B cell (primary cell): ENCODE data around the gene PTPRM. TPM values are rescaled to one million over a fixed set of nuclear protein-coding genes. Genes with fewer than 3 reads are reported as not detected.

Experiments
- ATAC-seq: fragments of 200-7000 bp; cut with Tn5 transposase; one replicate; pipeline ENCODE4 v1.10.0; 2021; ENCODE audit warnings: low read depth, mild to moderate bottlenecking, moderate number of reproducible peaks, moderate library complexity
- CTCF ChIA-PET: fragments of 350-600 bp; sonication (Branson Sonifier 250); formaldehyde crosslinking; loops from one replicate; lab custom pipeline; 2021; ENCODE audit warnings: antibody characterized with exemption, inconsistent platforms; lab: Charles Lee
- POLR2A ChIA-PET: fragments of 350-600 bp; sonication (Branson Sonifier 250); formaldehyde crosslinking; loops from one replicate; lab custom pipeline; 2021; ENCODE audit warnings: antibody characterized with exemption; lab: Charles Lee
- DNase-seq: peaks from one replicate; pipeline ENCODE4 v3.0.0; 2013
- H2AFZ ChIP-seq: 2 replicates; pipeline ENCODE4 v1.6.1; 2012; ENCODE audit warnings: mild to moderate bottlenecking, low read depth, low read length; ENCODE audit not compliant: insufficient read depth, poor library complexity, severe bottlenecking
- H3K27ac ChIP-seq, 2 donors: 1 replicate in 1 of 2; 2 replicates in 1 of 2; pipeline ENCODE4 v1.5.1; 2012 to 2013; ENCODE audit warnings: low read length in 2 of 2, mild to moderate bottlenecking in 2 of 2, moderate library complexity in 1 of 2
- H3K27me3 ChIP-seq, 4 experiments: fragments of 200-600 bp in 1 of 4; sonication (generic) in 1 of 4; replicated peaks in 1 of 4; 1 replicate in 2 of 4; 2 replicates in 2 of 4; pipeline versions ENCODE4 v1.6.1 to v1.7.0; 2013 to 2016; ENCODE audit warnings: low read length in 3 of 4, mild to moderate bottlenecking in 2 of 4, mixed read lengths in 1 of 4, moderate library complexity in 1 of 4; ENCODE audit not compliant: insufficient read depth in 4 of 4, control insufficient read depth in 3 of 4; ENCODE audit errors: control extremely low read depth in 1 of 4
- H3K36me3 ChIP-seq, 2 experiments: replicated peaks in 1 of 2; 1 replicate in 1 of 2; 2 replicates in 1 of 2; pipeline versions ENCODE4 v1.6.1 to v1.7.1; 2013; ENCODE audit warnings: low read length in 1 of 2; ENCODE audit not compliant: insufficient read depth in 2 of 2, control insufficient read depth in 1 of 2; ENCODE audit errors: control extremely low read depth in 1 of 2, extremely low read depth in 1 of 2
- H3K4me1 ChIP-seq, 2 donors: fragments of 200-600 bp in 1 of 2; sonication (generic) in 1 of 2; 1 replicate in 1 of 2; 2 replicates in 1 of 2; pipeline versions ENCODE4 v1.5.1 to v1.6.1; 2013 to 2017; ENCODE audit warnings: low read length in 2 of 2; ENCODE audit not compliant: control insufficient read depth in 2 of 2, insufficient read depth in 2 of 2
- H3K4me2 ChIP-seq: replicated peaks from 2 replicates; pipeline ENCODE3; 2012; ENCODE audit warnings: mild to moderate bottlenecking, low read depth, low read length; ENCODE audit not compliant: poor library complexity, severe bottlenecking
- H3K4me3 ChIP-seq, 5 experiments: fragments of 200-600 bp in 1 of 5; sonication (generic) in 1 of 5; 1 replicate in 3 of 5; 2 replicates in 2 of 5; pipeline versions ENCODE4 v1.5.1 to v1.7.0; 2011 to 2016; ENCODE audit warnings: low read length in 4 of 5, mild to moderate bottlenecking in 4 of 5, low read depth in 2 of 5, control low read depth in 1 of 5, moderate library complexity in 1 of 5; ENCODE audit not compliant: insufficient read depth in 1 of 5; ENCODE audit errors: control extremely low read depth in 1 of 5, extremely low read depth in 1 of 5
- H3K79me2 ChIP-seq: fragments of 200-600 bp; sonication (generic); one replicate; pipeline ENCODE4 v1.6.0; 2016; ENCODE audit warnings: low read length; ENCODE audit not compliant: control insufficient read depth, insufficient read depth
- H3K9ac ChIP-seq: fragments of 200-600 bp; sonication (generic); 2 replicates; pipeline ENCODE4 v1.6.1; 2017; ENCODE audit warnings: mild to moderate bottlenecking, low read length, moderate library complexity
- H3K9me3 ChIP-seq, 3 donors: one replicate each; pipeline versions ENCODE4 v1.6.1 to v1.7.1; 2013; ENCODE audit warnings: low read length in 2 of 3; ENCODE audit not compliant: control insufficient read depth in 2 of 3, insufficient read depth in 1 of 3; ENCODE audit errors: control extremely low read depth in 1 of 3
- H4K20me1 ChIP-seq: 2 replicates; pipeline ENCODE4 v1.6.0; 2012; ENCODE audit warnings: mild to moderate bottlenecking, low read length; ENCODE audit not compliant: insufficient read depth, control insufficient read depth, poor library complexity, severe bottlenecking
- H3K27ac Mint-ChIP-seq: one replicate; pipeline ENCODE4 v1.8.0; 2021; ENCODE audit warnings: mixed read lengths
- H3K27me3 Mint-ChIP-seq: one replicate; pipeline ENCODE4 v1.8.0; 2021; ENCODE audit warnings: mixed read lengths
- H3K4me1 Mint-ChIP-seq: one replicate; pipeline ENCODE4 v1.8.0; 2021; ENCODE audit warnings: mixed read lengths
- H3K4me3 Mint-ChIP-seq: one replicate; pipeline ENCODE4 v1.8.0; 2021; ENCODE audit warnings: mixed read lengths
- H3K9me3 Mint-ChIP-seq: one replicate; pipeline ENCODE4 v1.8.0; 2022; ENCODE audit warnings: mixed read lengths; ENCODE audit not compliant: insufficient read depth
- CTCF ChIP-seq: fragments of 200-600 bp; IDR thresholded peaks from one replicate; pipeline ENCODE4 v1.8.0; 2022; ENCODE audit warnings: antibody characterized with exemption, mild to moderate bottlenecking
- EZH2 ChIP-seq: IDR thresholded peaks from 2 replicates; pipeline ENCODE4 v1.6.1; 2012; ENCODE audit warnings: borderline replicate concordance, low read depth, mild to moderate bottlenecking, moderate library complexity, low read length; ENCODE audit not compliant: insufficient read depth, poor library complexity, severe bottlenecking
- intact Hi-C: fragments of 100-400 bp; cut with micrococcal nuclease; formaldehyde crosslinking; loops from one replicate; pipeline ENCODE4 v1.10.0; 2022
- polyA plus RNA-seq: library from polyadenylated mRNA; depleted of rRNA; stranded (reverse); fragments of >200 nt; gene quantifications from 2 replicates; pipeline ENCODE4 v1.2.3, GENCODE V29; 2012
- total RNA-seq, 2 donors: library from RNA; stranded (reverse); fragments of 120-200 nt in 1 of 2; gene quantifications; 1 replicate in 1 of 2; 2 replicates in 1 of 2; pipeline versions ENCODE4 v1.2.3 to v1.2.4, GENCODE V29; 2013 to 2022

The PTPRM gene
- total and polyA plus RNA-seq, 2 donors (not counting 1 experiment from before 2014, with no cell fraction given), result 0.20 to 0.89 TPM

DNA sequence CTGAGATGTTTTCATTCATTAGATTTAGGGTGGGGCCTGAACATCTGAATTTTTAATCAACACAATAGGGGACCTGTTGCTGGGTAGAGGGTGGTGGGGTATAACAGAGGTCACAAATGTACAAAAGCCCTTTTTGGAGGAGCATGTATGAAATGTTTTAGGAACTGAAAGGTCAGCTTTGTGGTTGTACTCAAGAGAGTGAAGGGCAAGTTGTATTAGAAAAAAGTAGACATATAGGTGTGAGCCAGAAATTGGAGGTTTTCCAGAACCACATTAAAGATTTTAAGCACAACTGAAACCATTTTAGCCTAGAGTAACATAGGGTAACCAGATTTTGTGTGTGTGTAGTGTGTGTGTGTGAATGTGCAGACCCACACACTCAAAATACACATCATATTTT is 62.3 kb downstream of the PTPRM start:
- H3K4me3 Mint-ChIP-seq, result no peak overlapping the region

More for the DNA sequence above, 62.3 kb downstream of the PTPRM start:
- Histone ChIP-seq H3K27ac (no peak overlapping the region), H3K4me2 (no peak overlapping the region), H3K4me3 (no peak overlapping the region), H3K9me3 (peaks cover 0 to 3% (median 0%) of the 10 kb centered on the region in 3 donors), H3K79me2 (no peaks in the 10 kb centered on the region), H4K20me1 (no peaks in the 10 kb centered on the region), H2AFZ (no peak overlapping the region), H3K36me3 (no peaks in the 10 kb centered on the region), H3K4me1 (no peaks in the 10 kb centered on the region), H3K9ac (no peak overlapping the region), H3K27me3 (no peaks in the 10 kb centered on the region)
- no peak overlapping the region for H3K27ac Mint-ChIP-seq
- no peaks in the 10 kb centered on the region for H3K27me3 Mint-ChIP-seq
- TF ChIP-seq CTCF, result no peak
- no peak for TF ChIP-seq EZH2
- CTCF ChIA-PET, result no interaction called here
- H3K9me3 Mint-ChIP-seq, result no peaks in the 10 kb centered on the region
- POLR2A ChIA-PET, result no interaction called here
- DNase-seq (no peak), ATAC-seq (no peak)
- H3K4me1 Mint-ChIP-seq, result no peaks in the 10 kb centered on the region
- intact Hi-C loops, result no loop called here
